ENCODE data around the gene KCTD16. TPM values are rescaled to one million over a fixed set of nuclear protein-coding genes. Genes with fewer than 3 reads are reported as not detected.

The KCTD16 gene
- polyA plus RNA-seq, 1 donor (not counting 4 experiments of a cell fraction or from before 2014, with no cell fraction given) = 0.04 TPM

- Histone ChIP-seq H3K4me1 (ENCODE audit: control insufficient read depth, extremely low read depth, insufficient read depth, low read length) (no peaks in the 10 kb centered on the region), H3K9me1 (ENCODE audit: control insufficient read depth, extremely low read depth, insufficient read depth, low read length) (no peaks in the 10 kb centered on the region), H3K9ac (ENCODE audit: control insufficient read depth, extremely low read depth, insufficient read depth, low read length) (no peak overlapping the region), H3K9me3 (ENCODE audit: control insufficient read depth, low read depth, low read length) (no peaks in the 10 kb centered on the region), H3K4me3 (ENCODE audit: control insufficient read depth in 2 of 3, extremely low read depth in 1 of 3, insufficient read depth in 2 of 3, low read depth in 1 of 3, low read length in 3 of 3) (no peak overlapping the region), H3K27ac (ENCODE audit: control insufficient read depth, insufficient read depth, low read length) (no peak overlapping the region), H4K20me1 (ENCODE audit: control insufficient read depth, extremely low read depth, insufficient read depth, low read length) (no peaks in the 10 kb centered on the region), H2AFZ (ENCODE audit: control insufficient read depth, low read length) (no peak overlapping the region), H3K4me2 (ENCODE audit: control insufficient read depth, extremely low read depth, insufficient read depth, low read depth, low read length) (no peak overlapping the region), H3K27me3 (ENCODE audit: control insufficient read depth, extremely low read depth, insufficient read depth, low read length) (no peaks in the 10 kb centered on the region), H3K79me2 (ENCODE audit: control insufficient read depth, insufficient read depth, low read length) (no peaks in the 10 kb centered on the region), H3K36me3 (ENCODE audit: control insufficient read depth in 2 of 2, extremely low read depth in 1 of 2, insufficient read depth in 2 of 2, low read length in 2 of 2) (no peaks in the 10 kb centered on the region)
- no peak for TF ChIP-seq EZH2 (IDR thresholded peaks at IDR 0.05; ENCODE audit: low read length)
- no peak for TF ChIP-seq CTCF (optimal IDR thresholded peaks at IDR 0.05 in 1 of 3, IDR thresholded peaks at IDR 0.05 in 1 of 3, conservative IDR thresholded peaks at IDR 0.05 in 1 of 3; ENCODE audit: extremely low read depth in 1 of 3, insufficient read depth in 2 of 3, low read length in 3 of 3)
- dilution Hi-C loops (cut with MboI; ENCODE audit: extremely low pct_ligation_motif_present, low sequenced_read_pairs) = no loop called here
- FAIRE-seq = no peak
- no peak for DNase-seq (ENCODE audit: low read depth, low spot score)
Observed at GRCh38 chr5:144418719-144419118, 248.0 kb downstream of the KCTD16 start.

- Histone ChIP-seq H4K20me1 (ENCODE audit: control insufficient read depth, extremely low read depth, insufficient read depth, low read length) (no peaks in the 10 kb centered on the region), H3K27me3 (ENCODE audit: control insufficient read depth, extremely low read depth, insufficient read depth, low read length) (no peaks in the 10 kb centered on the region), H3K36me3 (ENCODE audit: control insufficient read depth in 2 of 2, extremely low read depth in 1 of 2, insufficient read depth in 2 of 2, low read length in 2 of 2) (no peaks in the 10 kb centered on the region), H3K9me1 (ENCODE audit: control insufficient read depth, extremely low read depth, insufficient read depth, low read length) (no peaks in the 10 kb centered on the region), H3K27ac (ENCODE audit: control insufficient read depth, insufficient read depth, low read length) (no peak overlapping the region), H3K79me2 (ENCODE audit: control insufficient read depth, insufficient read depth, low read length) (no peaks in the 10 kb centered on the region), H3K4me2 (ENCODE audit: control insufficient read depth, extremely low read depth, insufficient read depth, low read depth, low read length) (no peak overlapping the region), H3K9ac (ENCODE audit: control insufficient read depth, extremely low read depth, insufficient read depth, low read length) (no peak overlapping the region), H3K4me1 (ENCODE audit: control insufficient read depth, extremely low read depth, insufficient read depth, low read length) (no peaks in the 10 kb centered on the region), H3K4me3 (ENCODE audit: control insufficient read depth in 2 of 3, extremely low read depth in 1 of 3, insufficient read depth in 2 of 3, low read depth in 1 of 3, low read length in 3 of 3) (no peak overlapping the region), H2AFZ (ENCODE audit: control insufficient read depth, low read length) (no peak overlapping the region), H3K9me3 (ENCODE audit: control insufficient read depth, low read depth, low read length) (no peaks in the 10 kb centered on the region)
- TF ChIP-seq EZH2 (IDR thresholded peaks at IDR 0.05; ENCODE audit: low read length) = no peak
- TF ChIP-seq CTCF (optimal IDR thresholded peaks at IDR 0.05 in 1 of 3, IDR thresholded peaks at IDR 0.05 in 1 of 3, conservative IDR thresholded peaks at IDR 0.05 in 1 of 3; ENCODE audit: extremely low read depth in 1 of 3, insufficient read depth in 2 of 3, low read length in 3 of 3) = no peak
- FAIRE-seq = no peak
- DNase-seq (ENCODE audit: low read depth, low spot score) = no peak
- dilution Hi-C loops (cut with MboI; ENCODE audit: extremely low pct_ligation_motif_present, low sequenced_read_pairs) = no loop called here
Observed at GRCh38 chr5:144421411-144421810, 250.7 kb downstream of the KCTD16 start.
